ENCODE results near the gene SPATA18. TPM values are rescaled to one million over a fixed set of nuclear protein-coding genes. Genes with fewer than 3 reads are reported as not detected.

SPATA18 gene
- total RNA-seq, 1 experiment from 2014 or later = 0.47 TPM

DNA sequence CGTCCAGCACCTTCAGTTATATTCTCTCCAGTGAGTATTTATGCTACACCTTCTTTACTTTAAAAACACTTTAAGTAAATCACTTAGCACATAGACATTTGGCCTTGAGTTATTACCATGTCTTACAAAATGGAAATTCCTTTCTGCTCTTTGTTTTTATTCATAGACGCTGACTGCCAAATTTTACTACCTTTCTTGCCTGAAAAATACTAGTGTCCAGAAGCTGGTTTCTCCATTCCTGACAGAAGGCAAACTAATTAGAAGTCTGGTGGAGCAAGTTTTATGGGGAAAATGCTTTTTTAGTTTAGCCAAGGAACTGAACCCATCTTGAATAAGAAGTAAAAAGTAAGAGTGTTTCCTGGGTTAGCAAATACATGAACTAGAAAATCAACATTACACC is 65.5 kb downstream of the SPATA18 start:
- Histone ChIP-seq H3K9me3 (ENCODE audit: control insufficient read depth in 1 of 2, insufficient read depth in 1 of 2, low read depth in 1 of 2, low read length in 2 of 2) (no peaks in the 10 kb centered on the region), H3K79me2 (ENCODE audit: insufficient read depth, low read length) (no peaks in the 10 kb centered on the region), H4K20me1 (ENCODE audit: insufficient read depth) (no peaks in the 10 kb centered on the region), H3K36me3 (ENCODE audit: control insufficient read depth in 1 of 2, insufficient read depth in 2 of 2, low read length in 2 of 2) (no peaks in the 10 kb centered on the region), H2AFZ (ENCODE audit: low read depth, low read length, poor library complexity, severe bottlenecking) (no peak overlapping the region), H3K4me1 (ENCODE audit: control insufficient read depth in 1 of 2, insufficient read depth in 2 of 2, low read length in 2 of 2) (no peaks in the 10 kb centered on the region), H3K9me2 (ENCODE audit: insufficient read depth) (no peaks in the 10 kb centered on the region), H3K4me3 (replicated peaks in 1 of 2; ENCODE audit: low read depth in 1 of 2, low read length in 2 of 2) (no peak overlapping the region), H3K9ac (ENCODE audit: low read length) (no peak overlapping the region), H3K4me2 (ENCODE audit: low read length) (no peak overlapping the region), H3K27ac (ENCODE audit: low read depth, low read length) (no peak overlapping the region), H3K27me3 (ENCODE audit: insufficient read depth, low read length) (no peaks in the 10 kb centered on the region)
- no peak for TF ChIP-seq TCF7L2 (IDR thresholded peaks at IDR 0.05; ENCODE audit: borderline replicate concordance, extremely low read depth, insufficient read depth, insufficient read length)
- TF ChIP-seq SP1 (IDR thresholded peaks at IDR 0.05; ENCODE audit: low read depth) = no peak
- TF ChIP-seq, protein P1, sequence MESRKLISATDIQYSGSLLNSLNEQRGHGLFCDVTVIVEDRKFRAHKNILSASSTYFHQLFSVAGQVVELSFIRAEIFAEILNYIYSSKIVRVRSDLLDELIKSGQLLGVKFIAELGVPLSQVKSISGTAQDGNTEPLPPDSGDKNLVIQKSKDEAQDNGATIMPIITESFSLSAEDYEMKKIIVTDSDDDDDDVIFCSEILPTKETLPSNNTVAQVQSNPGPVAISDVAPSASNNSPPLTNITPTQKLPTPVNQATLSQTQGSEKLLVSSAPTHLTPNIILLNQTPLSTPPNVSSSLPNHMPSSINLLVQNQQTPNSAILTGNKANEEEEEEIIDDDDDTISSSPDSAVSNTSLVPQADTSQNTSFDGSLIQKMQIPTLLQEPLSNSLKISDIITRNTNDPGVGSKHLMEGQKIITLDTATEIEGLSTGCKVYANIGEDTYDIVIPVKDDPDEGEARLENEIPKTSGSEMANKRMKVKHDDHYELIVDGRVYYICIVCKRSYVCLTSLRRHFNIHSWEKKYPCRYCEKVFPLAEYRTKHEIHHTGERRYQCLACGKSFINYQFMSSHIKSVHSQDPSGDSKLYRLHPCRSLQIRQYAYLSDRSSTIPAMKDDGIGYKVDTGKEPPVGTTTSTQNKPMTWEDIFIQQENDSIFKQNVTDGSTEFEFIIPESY (IDR thresholded peaks at IDR 0.05; ENCODE audit: extremely low read depth, insufficient replicate concordance, low read length) = no peak
- no peak for TF ChIP-seq SRF (IDR thresholded peaks at IDR 0.05; ENCODE audit: low read depth)
- no peak for TF ChIP-seq SIN3A (IDR thresholded peaks at IDR 0.05; ENCODE audit: low read depth)
- TF ChIP-seq CEBPB (IDR thresholded peaks at IDR 0.05; ENCODE audit: low read depth) = no peak
- TF ChIP-seq POLR2A (IDR thresholded peaks at IDR 0.05; ENCODE audit: borderline replicate concordance, extremely low read depth, insufficient read depth, insufficient read length) = no peak
- no peak for TF ChIP-seq CBX3 (IDR thresholded peaks at IDR 0.05; ENCODE audit: low read depth)
- TF ChIP-seq, protein P2, sequence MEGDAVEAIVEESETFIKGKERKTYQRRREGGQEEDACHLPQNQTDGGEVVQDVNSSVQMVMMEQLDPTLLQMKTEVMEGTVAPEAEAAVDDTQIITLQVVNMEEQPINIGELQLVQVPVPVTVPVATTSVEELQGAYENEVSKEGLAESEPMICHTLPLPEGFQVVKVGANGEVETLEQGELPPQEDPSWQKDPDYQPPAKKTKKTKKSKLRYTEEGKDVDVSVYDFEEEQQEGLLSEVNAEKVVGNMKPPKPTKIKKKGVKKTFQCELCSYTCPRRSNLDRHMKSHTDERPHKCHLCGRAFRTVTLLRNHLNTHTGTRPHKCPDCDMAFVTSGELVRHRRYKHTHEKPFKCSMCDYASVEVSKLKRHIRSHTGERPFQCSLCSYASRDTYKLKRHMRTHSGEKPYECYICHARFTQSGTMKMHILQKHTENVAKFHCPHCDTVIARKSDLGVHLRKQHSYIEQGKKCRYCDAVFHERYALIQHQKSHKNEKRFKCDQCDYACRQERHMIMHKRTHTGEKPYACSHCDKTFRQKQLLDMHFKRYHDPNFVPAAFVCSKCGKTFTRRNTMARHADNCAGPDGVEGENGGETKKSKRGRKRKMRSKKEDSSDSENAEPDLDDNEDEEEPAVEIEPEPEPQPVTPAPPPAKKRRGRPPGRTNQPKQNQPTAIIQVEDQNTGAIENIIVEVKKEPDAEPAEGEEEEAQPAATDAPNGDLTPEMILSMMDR (IDR thresholded peaks at IDR 0.05 in 2 of 3, conservative IDR thresholded peaks at IDR 0.05 in 1 of 3; ENCODE audit: borderline replicate concordance in 1 of 3, insufficient read depth in 1 of 3, low read depth in 2 of 3, low read length in 2 of 3) = no peak
- TF ChIP-seq EZH2 (IDR thresholded peaks at IDR 0.05) = no peak
- no peak for TF ChIP-seq FOSL1 (IDR thresholded peaks at IDR 0.05; ENCODE audit: low read depth)
- TF ChIP-seq EZH2phosphoT487 (IDR thresholded peaks at IDR 0.05; ENCODE audit: borderline replicate concordance) = no peak
- TF ChIP-seq, protein P3, sequence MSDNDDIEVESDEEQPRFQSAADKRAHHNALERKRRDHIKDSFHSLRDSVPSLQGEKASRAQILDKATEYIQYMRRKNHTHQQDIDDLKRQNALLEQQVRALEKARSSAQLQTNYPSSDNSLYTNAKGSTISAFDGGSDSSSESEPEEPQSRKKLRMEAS (IDR thresholded peaks at IDR 0.05) = no peak
- POLR2A ChIA-PET = no interaction called here
- no peak for ATAC-seq
- intact Hi-C loops (cut with micrococcal nuclease) = no loop called here
- no TSS peak for BruUV-seq (replicated peaks)
- DNase-seq (ENCODE audit: low read depth, low spot score) = no peak
- CTCF ChIA-PET = no interaction called here
- RAD21 ChIA-PET (ENCODE audit: low non-redundant PET in 1 of 2, low total read pairs in 2 of 2, uncharacterized antibody in 2 of 2, unreplicated experiment in 2 of 2) = no interaction called here
